Smooth muscle cell (in vitro differentiated cells): ENCODE data around the gene SPN. TPM values are rescaled to one million over a fixed set of nuclear protein-coding genes. Genes with fewer than 3 reads are reported as not detected.

Source experiments
- DNase-seq: peaks from one replicate; lab custom pipeline; 2025; ENCODE audit not compliant: unreplicated experiment; lab: John Stamatoyannopoulos, UW
- H2AFZ ChIP-seq: fragments of 200-600 bp; sonication (generic); 2 replicates; pipeline ENCODE4 v1.6.0; 2016; ENCODE audit warnings: antibody characterized with exemption, low read depth, mild to moderate bottlenecking
- H3F3A ChIP-seq: fragments of 200-600 bp; sonication (generic); 2 replicates; pipeline ENCODE4 v1.6.0; 2017; ENCODE audit warnings: antibody characterized with exemption, low read depth
- H3K27ac ChIP-seq: fragments of 200-600 bp; sonication (generic); 2 replicates; pipeline ENCODE4 v1.5.1; 2016; ENCODE audit warnings: low read depth, mild to moderate bottlenecking
- H3K27me3 ChIP-seq: fragments of 200-600 bp; sonication (generic); 2 replicates; pipeline ENCODE4 v1.6.1; 2016; ENCODE audit warnings: low read depth, mild to moderate bottlenecking
- H3K36me3 ChIP-seq: fragments of 200-600 bp; sonication (generic); 2 replicates; pipeline ENCODE4 v1.5.1; 2016; ENCODE audit warnings: low read depth
- H3K4me1 ChIP-seq: fragments of 200-600 bp; sonication (generic); 2 replicates; pipeline ENCODE4 v1.5.1; 2016; ENCODE audit warnings: low read depth
- H3K4me2 ChIP-seq: fragments of 200-600 bp; sonication (generic); 2 replicates; pipeline ENCODE4 v1.6.0; 2016; ENCODE audit warnings: mild to moderate bottlenecking
- H3K4me3 ChIP-seq: fragments of 200-600 bp; sonication (generic); 2 replicates; pipeline ENCODE4 v1.5.1; 2016; ENCODE audit warnings: mild to moderate bottlenecking
- H3K79me2 ChIP-seq: fragments of 200-600 bp; sonication (generic); 2 replicates; pipeline ENCODE4 v1.6.0; 2016; ENCODE audit warnings: low read depth, mild to moderate bottlenecking
- H3K9ac ChIP-seq: fragments of 200-600 bp; sonication (generic); 2 replicates; pipeline ENCODE4 v1.6.0; 2016; ENCODE audit warnings: low read depth
- H3K9me3 ChIP-seq: fragments of 200-600 bp; sonication (generic); replicated peaks from 2 replicates; pipeline ENCODE4 v1.5.1; 2016; ENCODE audit warnings: low read depth
- H4K20me1 ChIP-seq: fragments of 200-600 bp; sonication (generic); 2 replicates; pipeline ENCODE4 v1.6.0; 2016; ENCODE audit warnings: low read depth
- WGBS: methylation state at CpG from one replicate; pipeline ENCODE4 v1.1.7; 2016; ENCODE audit warnings: low lambda C conversion rate; 5-methylcytosine and 5-hydroxymethylcytosine counted together
- polyA plus RNA-seq: library from polyadenylated mRNA; unstranded; fragments of >200 nt; fragmentation: Nextera tagmentation; extraction: Ambion mirVana; gene quantifications from 2 replicates; pipeline ENCODE4 v1.2.1, GENCODE V29; 2016
- total RNA-seq: library from RNA; depleted of rRNA; stranded (reverse); fragments of >200 nt; gene quantifications from 2 replicates; pipeline ENCODE4 v1.2.3, GENCODE V29; 2014
- TF ChIP-seq, protein P1 (sequence below): fragments of 200-600 bp; sonication (generic); IDR thresholded peaks from 2 replicates; pipeline ENCODE4 v1.5.1; 2017; ENCODE audit warnings: borderline replicate concordance, mild to moderate bottlenecking, antibody characterized with exemption; ENCODE audit not compliant: insufficient read depth, poor library complexity, severe bottlenecking

The SPN gene
- total and polyA plus RNA-seq, 2 experiments from 2014 or later = not detected

DNA sequence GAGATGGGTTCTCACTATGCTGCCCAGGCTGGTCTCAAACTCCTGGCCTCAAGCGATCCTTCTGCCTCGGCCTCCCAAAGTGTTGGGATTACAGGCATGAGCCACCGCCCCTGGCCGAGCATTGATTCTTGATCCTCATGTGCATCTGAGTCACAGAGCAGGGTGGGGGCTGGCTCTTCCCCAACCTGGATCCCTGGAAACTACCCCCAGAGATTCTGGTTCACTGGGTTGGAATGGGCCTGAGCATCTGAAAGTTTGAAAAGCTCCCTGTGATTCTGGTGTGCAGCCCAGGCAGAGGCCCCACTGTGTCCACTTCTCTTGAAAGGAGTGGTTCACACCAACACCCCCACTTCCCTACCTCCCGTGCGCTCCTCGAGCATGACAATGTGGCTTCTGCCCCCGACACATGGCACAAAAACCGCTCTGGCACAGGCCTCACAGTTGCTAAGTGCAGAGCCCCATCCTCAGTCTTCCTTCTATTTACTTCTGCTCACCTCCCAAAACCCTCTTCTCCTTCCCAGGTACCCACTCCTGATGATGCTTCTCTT lies 20.6 kb downstream of the SPN start:
- Histone ChIP-seq H4K20me1 (peaks cover 83% of the 10 kb centered on the region), H3K4me2 (no peak overlapping the region), H3K9ac (no peak overlapping the region), H3K27me3 (no peaks in the 10 kb centered on the region), H3K4me3 (no peak overlapping the region), H3K4me1 (peaks cover 4% of the 10 kb centered on the region), H3K27ac (no peak overlapping the region), H3K36me3 (no peaks in the 10 kb centered on the region), H3K9me3 (no peaks in the 10 kb centered on the region), H3F3A (no peaks in the 10 kb centered on the region), H3K79me2 (peaks cover 93% of the 10 kb centered on the region), H2AFZ (no peak overlapping the region)
- TF ChIP-seq, protein P1, sequence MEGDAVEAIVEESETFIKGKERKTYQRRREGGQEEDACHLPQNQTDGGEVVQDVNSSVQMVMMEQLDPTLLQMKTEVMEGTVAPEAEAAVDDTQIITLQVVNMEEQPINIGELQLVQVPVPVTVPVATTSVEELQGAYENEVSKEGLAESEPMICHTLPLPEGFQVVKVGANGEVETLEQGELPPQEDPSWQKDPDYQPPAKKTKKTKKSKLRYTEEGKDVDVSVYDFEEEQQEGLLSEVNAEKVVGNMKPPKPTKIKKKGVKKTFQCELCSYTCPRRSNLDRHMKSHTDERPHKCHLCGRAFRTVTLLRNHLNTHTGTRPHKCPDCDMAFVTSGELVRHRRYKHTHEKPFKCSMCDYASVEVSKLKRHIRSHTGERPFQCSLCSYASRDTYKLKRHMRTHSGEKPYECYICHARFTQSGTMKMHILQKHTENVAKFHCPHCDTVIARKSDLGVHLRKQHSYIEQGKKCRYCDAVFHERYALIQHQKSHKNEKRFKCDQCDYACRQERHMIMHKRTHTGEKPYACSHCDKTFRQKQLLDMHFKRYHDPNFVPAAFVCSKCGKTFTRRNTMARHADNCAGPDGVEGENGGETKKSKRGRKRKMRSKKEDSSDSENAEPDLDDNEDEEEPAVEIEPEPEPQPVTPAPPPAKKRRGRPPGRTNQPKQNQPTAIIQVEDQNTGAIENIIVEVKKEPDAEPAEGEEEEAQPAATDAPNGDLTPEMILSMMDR = no peak
- WGBS = 93% methylated on average over 9 of the region's 9 CpGs
- DNase-seq = no peak

DNA sequence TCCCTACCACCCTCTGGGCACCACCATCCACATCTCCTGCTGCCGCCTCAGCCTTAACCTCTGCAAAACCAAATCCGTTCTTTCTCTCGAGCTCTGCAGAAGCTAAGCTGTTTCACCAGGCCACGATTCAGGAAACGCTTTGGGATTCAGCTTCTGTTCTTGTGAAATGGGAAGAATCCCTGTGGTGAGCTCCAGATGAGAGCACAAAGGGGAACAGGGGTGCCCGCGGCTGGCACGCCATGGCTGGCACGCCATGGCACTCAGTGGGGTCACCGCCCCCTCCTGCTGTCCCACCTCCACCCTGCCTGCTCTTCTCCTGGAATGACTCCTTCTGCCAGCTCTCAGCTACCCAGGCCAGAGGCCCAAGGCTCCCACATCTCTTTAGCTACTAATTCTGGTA lies 21.6 kb downstream of the SPN start:
- Histone ChIP-seq H3K27ac (no peak overlapping the region), H2AFZ (no peak overlapping the region), H3F3A (no peaks in the 10 kb centered on the region), H3K4me2 (no peak overlapping the region), H3K79me2 (peaks cover 97% of the 10 kb centered on the region), H3K9me3 (no peaks in the 10 kb centered on the region), H3K27me3 (no peaks in the 10 kb centered on the region), H3K36me3 (no peaks in the 10 kb centered on the region), H4K20me1 (peaks cover 94% of the 10 kb centered on the region), H3K4me3 (no peak overlapping the region), H3K9ac (no peak overlapping the region), H3K4me1 (peaks cover 4% of the 10 kb centered on the region)
- DNase-seq = no peak
- WGBS = 98% methylated on average over 10 of the region's 10 CpGs
- TF ChIP-seq, protein P1 = no peak

DNA sequence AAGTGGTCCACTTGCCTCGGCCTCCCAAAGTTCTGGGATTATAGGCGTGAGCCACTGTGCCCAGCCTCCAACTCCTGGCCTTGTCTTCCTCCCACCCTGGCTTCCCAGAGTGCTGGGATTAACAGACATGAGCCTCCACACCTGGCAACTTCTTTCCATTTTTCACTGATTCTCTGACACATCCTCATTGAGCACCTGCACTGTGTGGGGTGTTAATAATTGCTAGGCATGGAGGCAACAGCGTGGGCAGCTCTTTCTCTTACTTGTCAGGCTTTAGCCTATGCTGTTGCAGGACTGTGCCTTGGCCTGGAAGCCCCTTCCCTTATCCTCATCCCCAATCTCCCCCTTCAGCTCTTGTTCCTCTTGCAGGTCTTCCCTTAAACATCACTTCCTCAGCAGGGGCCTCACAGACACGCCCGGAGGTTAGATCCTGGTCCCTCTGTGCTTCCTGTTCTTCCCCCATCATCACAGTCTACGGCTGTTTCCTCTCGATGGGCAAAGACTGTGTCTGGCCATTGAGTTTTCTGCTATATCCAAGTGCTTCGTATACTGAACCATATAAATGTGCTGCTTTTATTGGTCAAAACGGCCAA lies 23.8 kb downstream of the SPN start:
- Histone ChIP-seq H3K27ac (no peak overlapping the region), H2AFZ (no peak overlapping the region), H3K9ac (no peak overlapping the region), H3F3A (no peaks in the 10 kb centered on the region), H3K36me3 (no peaks in the 10 kb centered on the region), H3K4me1 (no peaks in the 10 kb centered on the region), H4K20me1 (peaks cover 100% of the 10 kb centered on the region), H3K79me2 (peaks cover 97% of the 10 kb centered on the region), H3K4me2 (no peak overlapping the region), H3K27me3 (no peaks in the 10 kb centered on the region), H3K9me3 (no peaks in the 10 kb centered on the region), H3K4me3 (no peak overlapping the region)
- 93% methylated on average over 9 of the region's 9 CpGs for WGBS
- DNase-seq = no peak
- TF ChIP-seq, protein P1 = no peak

DNA sequence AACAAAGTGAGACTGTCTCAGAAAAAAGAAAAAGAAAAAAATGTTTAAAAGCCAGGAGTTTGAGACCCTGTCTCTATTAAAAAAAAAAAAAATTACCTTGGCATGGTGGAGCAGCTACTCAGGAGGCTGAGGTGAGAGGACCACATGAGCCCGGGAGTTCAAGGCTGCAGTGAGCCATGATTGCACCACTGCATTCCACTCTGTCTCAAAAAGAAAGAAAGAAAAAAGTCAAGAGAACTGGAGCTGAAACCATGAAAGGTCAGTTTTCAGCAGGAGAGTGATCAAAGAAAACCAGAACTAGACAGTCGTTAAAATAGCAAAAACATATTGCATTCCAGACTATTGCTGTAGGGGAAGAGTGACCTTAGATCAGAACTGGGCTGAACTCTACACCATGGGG lies 24.7 kb downstream of the SPN start:
- Histone ChIP-seq H3K4me3 (no peak overlapping the region), H3K27me3 (no peaks in the 10 kb centered on the region), H2AFZ (no peak overlapping the region), H3K9me3 (no peaks in the 10 kb centered on the region), H3K4me2 (no peak overlapping the region), H4K20me1 (peaks cover 100% of the 10 kb centered on the region), H3K9ac (no peak overlapping the region), H3K4me1 (no peaks in the 10 kb centered on the region), H3K27ac (no peak overlapping the region), H3K36me3 (no peaks in the 10 kb centered on the region), H3K79me2 (peaks cover 95% of the 10 kb centered on the region), H3F3A (no peaks in the 10 kb centered on the region)
- WGBS = 76% methylated on average over 2 of the region's 2 CpGs
- DNase-seq = no peak
- TF ChIP-seq, protein P1 = no peak
